HL-60 (cell line): ENCODE measurements around the gene PKN2.

Source experiments
- CTCF ChIP-seq: IDR thresholded peaks from one replicate; pipeline ENCODE4 v1.5.1; 2011; ENCODE audit warnings: low read length, control low read depth, inconsistent platforms; ENCODE audit not compliant: insufficient read depth
- GABPA ChIP-seq: IDR thresholded peaks from 2 replicates; pipeline ENCODE4 v1.6.1; 2012; ENCODE audit warnings: low read depth
- TF ChIP-seq, protein P1 (sequence below): IDR thresholded peaks from 2 replicates; pipeline ENCODE4 v1.6.1; 2012; ENCODE audit warnings: low read depth; ENCODE audit not compliant: insufficient replicate concordance

DNA sequence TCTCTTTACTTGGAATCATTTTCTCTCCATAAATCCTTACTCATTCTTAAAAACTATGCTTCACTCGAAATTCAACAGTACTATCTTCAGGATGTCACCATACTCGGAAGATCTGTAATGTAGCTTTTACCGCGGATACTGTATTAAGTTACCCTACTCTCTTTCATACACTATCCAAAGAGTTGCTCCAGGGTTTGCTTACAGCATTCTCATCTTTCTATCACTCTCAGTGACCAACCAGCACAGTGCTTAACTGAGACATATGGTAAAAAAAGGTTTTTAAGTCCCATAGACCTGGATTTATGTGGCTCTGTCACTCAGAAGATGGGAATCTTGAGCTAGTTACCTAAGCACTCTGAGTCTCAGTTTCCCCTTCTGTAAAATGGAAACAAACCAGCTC, 191.5 kb downstream of the PKN2 start:
- TF ChIP-seq CTCF = no peak
- TF ChIP-seq, protein P1, sequence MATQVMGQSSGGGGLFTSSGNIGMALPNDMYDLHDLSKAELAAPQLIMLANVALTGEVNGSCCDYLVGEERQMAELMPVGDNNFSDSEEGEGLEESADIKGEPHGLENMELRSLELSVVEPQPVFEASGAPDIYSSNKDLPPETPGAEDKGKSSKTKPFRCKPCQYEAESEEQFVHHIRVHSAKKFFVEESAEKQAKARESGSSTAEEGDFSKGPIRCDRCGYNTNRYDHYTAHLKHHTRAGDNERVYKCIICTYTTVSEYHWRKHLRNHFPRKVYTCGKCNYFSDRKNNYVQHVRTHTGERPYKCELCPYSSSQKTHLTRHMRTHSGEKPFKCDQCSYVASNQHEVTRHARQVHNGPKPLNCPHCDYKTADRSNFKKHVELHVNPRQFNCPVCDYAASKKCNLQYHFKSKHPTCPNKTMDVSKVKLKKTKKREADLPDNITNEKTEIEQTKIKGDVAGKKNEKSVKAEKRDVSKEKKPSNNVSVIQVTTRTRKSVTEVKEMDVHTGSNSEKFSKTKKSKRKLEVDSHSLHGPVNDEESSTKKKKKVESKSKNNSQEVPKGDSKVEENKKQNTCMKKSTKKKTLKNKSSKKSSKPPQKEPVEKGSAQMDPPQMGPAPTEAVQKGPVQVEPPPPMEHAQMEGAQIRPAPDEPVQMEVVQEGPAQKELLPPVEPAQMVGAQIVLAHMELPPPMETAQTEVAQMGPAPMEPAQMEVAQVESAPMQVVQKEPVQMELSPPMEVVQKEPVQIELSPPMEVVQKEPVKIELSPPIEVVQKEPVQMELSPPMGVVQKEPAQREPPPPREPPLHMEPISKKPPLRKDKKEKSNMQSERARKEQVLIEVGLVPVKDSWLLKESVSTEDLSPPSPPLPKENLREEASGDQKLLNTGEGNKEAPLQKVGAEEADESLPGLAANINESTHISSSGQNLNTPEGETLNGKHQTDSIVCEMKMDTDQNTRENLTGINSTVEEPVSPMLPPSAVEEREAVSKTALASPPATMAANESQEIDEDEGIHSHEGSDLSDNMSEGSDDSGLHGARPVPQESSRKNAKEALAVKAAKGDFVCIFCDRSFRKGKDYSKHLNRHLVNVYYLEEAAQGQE = no peak
- no peak for TF ChIP-seq GABPA
